Stimulated activated naive B cell treated with anti-CD40 and anti-IgM and Interleukin-4, amounts not matched to agents 10 μg/mL and 1 μg/mL and 100 μg/mL, for 72 hours (primary cell): Measurements from ENCODE around the gene AAMP.

Experiments used
- ATAC-seq, 2 donors: fragments of 150-1000 bp; cut with Tn5 transposase; replicated peaks; 2 replicates each; pipeline ENCODE4 v1.10.0; 2021; ENCODE audit warnings: moderate library complexity in 1 of 2
- DNase-seq: peaks from one replicate; pipeline ENCODE4 v3.0.0; 2021
- H3K27ac Mint-ChIP-seq: one replicate; pipeline ENCODE4 v1.8.0; 2022; ENCODE audit warnings: mild to moderate bottlenecking, mixed read lengths
- H3K27me3 Mint-ChIP-seq, 2 donors: one replicate each; pipeline ENCODE4 v1.8.0; 2022; ENCODE audit warnings: mixed read lengths in 2 of 2
- H3K36me3 Mint-ChIP-seq, 2 donors: one replicate each; pipeline ENCODE4 v1.8.0; 2022; ENCODE audit warnings: mixed read lengths in 2 of 2, mild to moderate bottlenecking in 1 of 2
- H3K4me1 Mint-ChIP-seq, 2 donors: one replicate each; pipeline ENCODE4 v1.8.0; 2022; ENCODE audit warnings: mixed read lengths in 2 of 2, mild to moderate bottlenecking in 1 of 2
- H3K4me3 Mint-ChIP-seq, 2 donors: one replicate each; pipeline ENCODE4 v1.8.0; 2022; ENCODE audit warnings: mild to moderate bottlenecking in 2 of 2, mixed read lengths in 2 of 2, moderate library complexity in 1 of 2
- H3K9me3 Mint-ChIP-seq, 2 donors: one replicate each; pipeline ENCODE4 v1.8.0; 2022; ENCODE audit warnings: mixed read lengths in 2 of 2, mild to moderate bottlenecking in 1 of 2

Gene AAMP

DNA sequence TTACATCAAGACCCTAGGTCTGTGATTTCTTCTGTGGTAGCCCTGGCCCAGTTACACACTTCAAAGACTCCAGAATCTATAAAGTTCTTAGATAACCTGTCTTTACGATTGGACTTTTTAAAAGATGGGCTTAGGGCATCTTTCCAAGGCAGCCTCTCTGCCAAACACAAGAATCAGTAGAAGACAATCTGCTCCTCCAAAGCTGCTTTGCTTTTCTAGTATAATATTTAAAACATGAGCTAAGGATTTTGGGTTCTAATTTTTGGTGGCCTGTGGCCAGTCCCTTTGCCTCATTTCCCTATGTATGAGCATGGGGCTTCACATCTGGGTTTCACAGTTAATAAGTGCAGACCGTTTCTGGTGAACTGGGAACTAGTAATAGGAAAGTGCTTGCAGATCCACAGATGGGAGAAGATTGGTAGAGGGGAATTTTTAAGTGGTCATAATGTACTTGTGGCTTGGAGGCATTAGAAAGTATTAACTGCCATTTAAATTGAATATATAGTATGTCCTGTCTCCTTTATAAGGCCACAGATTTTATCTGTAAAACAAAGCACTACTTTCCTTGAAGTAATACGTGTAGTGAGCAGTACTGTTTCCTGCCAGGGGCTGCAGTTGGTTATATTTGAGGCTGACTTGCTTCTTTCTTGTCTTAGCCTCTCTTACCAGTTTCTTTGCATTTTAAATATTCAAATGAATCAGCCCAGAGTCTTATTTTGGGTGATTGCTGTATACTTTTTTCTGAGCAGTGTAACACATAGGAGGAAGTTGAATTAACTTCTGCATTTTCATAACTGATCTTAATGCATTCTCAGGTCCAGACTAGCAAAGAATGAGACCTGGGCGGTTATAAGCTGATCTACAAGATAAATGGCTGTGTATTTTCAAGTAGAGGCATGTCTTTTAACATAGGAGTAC, 51.4 kb downstream of the AAMP start:
- Mint-ChIP-seq H3K4me3 (peak overlapping the region; percentile 94 to 97), H3K36me3 (peaks cover 45 to 50% of the 10 kb centered on the region in 2 donors), H3K4me1 (peaks cover 36 to 81% of the 10 kb centered on the region in 2 donors), H3K27ac (peak overlapping the region; percentile 100), H3K9me3 (peaks cover 0 to 2% of the 10 kb centered on the region in 2 donors), H3K27me3 (no peaks in the 10 kb centered on the region)
- ATAC-seq, result peak; percentile 61 to 65
- DNase-seq, result peak; percentile 59

DNA sequence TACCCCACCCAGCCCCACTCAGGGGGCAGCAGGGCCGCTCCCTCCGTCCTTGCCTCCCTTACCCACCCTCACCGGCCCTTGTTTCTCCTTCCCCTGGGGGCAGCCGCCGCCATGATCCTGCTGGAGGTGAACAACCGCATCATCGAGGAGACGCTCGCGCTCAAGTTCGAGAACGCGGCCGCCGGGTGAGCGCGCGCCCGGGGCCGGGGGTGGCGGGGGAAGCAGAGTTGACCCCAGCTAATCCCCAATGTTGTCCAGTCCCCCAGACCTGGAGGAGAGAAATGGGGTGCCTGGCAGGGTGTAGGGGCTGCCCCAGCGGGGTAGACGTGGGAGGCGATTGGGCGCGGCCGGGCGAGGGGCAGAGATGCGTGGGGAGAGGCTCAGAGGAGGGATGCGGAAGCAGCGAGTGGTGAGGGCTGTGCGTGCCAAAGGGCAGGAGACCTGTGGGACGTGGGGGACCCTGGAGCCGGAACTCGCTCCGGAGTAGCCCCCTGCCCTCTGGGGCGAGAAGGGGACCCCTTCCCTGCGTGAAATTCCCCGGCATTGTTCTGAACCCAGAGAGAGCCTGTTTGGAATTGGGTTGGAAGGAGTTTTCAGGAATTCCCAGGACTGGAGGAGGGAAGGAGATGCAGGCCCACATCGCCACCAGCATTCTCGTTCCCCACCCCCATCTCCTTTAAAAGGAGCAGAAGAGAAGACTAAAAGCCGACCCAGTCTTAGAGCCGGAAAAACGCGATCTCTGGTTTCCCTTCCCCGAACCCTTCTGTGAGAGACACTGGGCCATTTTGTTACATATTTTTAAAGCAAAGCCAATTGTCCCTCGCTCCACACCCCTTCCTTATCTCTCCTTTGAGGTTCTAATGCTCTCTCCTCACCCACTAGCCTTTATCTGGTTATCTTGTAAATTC, 52.3 kb downstream of the AAMP start:
- Mint-ChIP-seq H3K4me1 (peaks cover 30 to 72% of the 10 kb centered on the region in 2 donors), H3K4me3 (peak overlapping the region; percentile 94 to 97), H3K9me3 (peaks cover 0 to 2% of the 10 kb centered on the region in 2 donors), H3K27me3 (no peaks in the 10 kb centered on the region), H3K36me3 (peaks cover 45 to 49% of the 10 kb centered on the region in 2 donors), H3K27ac (peak overlapping the region; percentile 100)
- DNase-seq (peak; percentile 90), ATAC-seq (peak; percentile 76 to 77)

DNA sequence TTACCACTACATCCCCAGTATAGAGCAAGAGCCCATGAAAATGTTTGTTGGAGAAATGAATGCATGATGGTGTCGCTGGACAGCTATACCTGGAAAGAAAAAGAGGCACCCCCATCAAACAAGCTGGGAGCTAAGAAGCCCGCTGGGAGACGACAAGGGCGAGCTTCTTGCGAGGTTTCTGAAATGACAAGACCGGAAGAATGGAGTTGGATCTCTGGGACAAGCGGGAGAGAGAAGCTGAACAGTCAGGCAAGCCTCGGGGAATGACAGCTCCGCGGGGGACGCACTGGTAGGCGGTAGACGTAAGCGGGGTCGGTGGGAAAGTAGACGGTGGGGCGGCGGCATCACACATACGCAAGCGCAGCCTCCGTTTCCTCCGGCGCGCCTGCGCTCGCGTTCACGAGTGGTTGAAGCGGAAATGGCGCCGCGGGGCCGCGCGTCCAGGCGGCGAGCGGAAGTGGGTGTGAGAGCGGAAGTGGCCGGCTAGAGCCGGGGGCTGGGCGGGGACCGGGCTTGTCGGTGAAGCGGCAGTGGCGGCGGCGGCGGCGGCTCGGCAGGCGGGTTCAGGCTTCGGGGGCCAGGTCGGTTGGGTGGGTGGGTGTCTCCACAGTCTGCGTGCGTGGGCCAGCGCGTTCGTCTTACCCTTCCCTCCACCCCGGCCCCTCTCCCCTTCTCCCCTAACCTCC, 53.1 kb downstream of the AAMP start, which contains the start of gene ARPC2:
ARPC2 (plus strand) TSS at position 516 of the 686 bp plus-strand sequence. CDS start 282 bp downstream, outside the sequence.
- H3K4me3 Mint-ChIP-seq, result peak within 1 kb of the TSS; percentile 94 to 97
- peak within 1 kb of the TSS; percentile 100 for H3K27ac Mint-ChIP-seq
- H3K27me3 Mint-ChIP-seq, result no peaks in the 10 kb centered on the region
- H3K36me3 Mint-ChIP-seq, result peaks cover 45 to 47% of the 10 kb centered on the region in 2 donors
- H3K9me3 Mint-ChIP-seq, result peaks cover 0 to 2% of the 10 kb centered on the region in 2 donors
- H3K4me1 Mint-ChIP-seq, result peaks cover 27 to 64% of the 10 kb centered on the region in 2 donors
- ATAC-seq, result peak; percentile 54 to 67
- DNase-seq, result peak; percentile 96

DNA sequence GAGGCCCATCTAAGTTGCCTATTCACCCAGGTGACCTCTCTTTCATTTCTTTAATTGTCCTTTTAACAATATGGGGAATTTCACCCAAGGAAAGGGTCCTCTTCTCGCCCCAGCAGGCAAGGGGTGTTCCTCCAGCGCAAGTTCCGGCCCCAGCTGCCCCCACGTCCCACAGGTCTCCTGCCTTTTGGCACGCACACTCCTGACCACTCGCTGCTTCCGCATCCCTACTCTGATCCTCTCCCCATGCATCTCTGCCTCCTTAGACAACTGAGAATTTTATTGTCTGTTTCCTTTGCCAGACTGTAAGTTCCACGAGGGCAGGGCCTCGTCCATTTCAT, 53.6 kb downstream of the AAMP start:
- DNase-seq (no peak), ATAC-seq (no peak)
- Mint-ChIP-seq H3K27ac (peak overlapping the region; percentile 100), H3K4me3 (peak overlapping the region; percentile 94 to 97), H3K9me3 (peaks cover 0 to 2% of the 10 kb centered on the region in 2 donors), H3K36me3 (peaks cover 40 to 43% of the 10 kb centered on the region in 2 donors), H3K4me1 (peaks cover 24 to 58% of the 10 kb centered on the region in 2 donors), H3K27me3 (no peaks in the 10 kb centered on the region)
